ENCODE data around the gene CT45A10.
"Not testable (repeated sequence)": the region's sequence is repeated elsewhere in the genome, so short reads cannot be mapped to it uniquely, and the experiment has no call there.

The CT45A10 gene, protein sequence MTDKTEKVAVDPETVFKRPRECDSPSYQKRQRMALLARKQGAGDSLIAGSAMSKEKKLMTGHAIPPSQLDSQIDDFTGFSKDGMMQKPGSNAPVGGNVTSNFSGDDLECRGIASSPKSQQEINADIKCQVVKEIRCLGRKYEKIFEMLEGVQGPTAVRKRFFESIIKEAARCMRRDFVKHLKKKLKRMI

DNA sequence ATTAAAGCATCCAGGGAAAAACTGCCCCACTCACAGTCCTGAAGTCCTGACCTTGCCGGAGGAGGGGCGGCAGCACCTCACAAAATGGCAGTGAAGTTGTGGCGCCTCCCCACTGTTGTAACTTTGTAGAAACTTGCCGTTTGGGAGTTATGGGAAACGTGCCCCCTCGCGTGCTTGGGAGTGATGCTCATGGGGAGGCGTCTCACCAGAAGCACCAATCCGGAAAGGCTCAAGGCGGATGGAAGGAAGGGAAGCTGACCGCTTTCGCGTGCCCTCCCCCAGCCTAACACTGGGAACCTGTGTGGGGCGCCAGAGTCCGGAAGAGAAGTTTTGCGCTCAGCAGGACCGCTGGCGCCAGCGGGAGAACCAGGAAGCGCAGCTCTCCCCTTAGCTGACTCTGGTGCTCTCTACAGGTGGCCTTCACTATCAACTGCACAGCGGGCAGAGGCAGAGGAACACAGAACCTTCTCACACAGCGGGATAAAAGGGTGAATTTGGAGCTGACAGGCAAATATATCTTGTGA is at the start of gene CT45A10, which contains the start of gene SAGE1:
TSS of gene CT45A10 (minus strand) at position 151 of the 524 bp plus-strand sequence. CDS start 8,100 bp downstream, outside the sequence.
TSS of gene SAGE1 (plus strand) at position 423 of the 524 bp plus-strand sequence. CDS start 2,527 bp downstream, outside the sequence.
- TF ChIP-seq, protein P1, sequence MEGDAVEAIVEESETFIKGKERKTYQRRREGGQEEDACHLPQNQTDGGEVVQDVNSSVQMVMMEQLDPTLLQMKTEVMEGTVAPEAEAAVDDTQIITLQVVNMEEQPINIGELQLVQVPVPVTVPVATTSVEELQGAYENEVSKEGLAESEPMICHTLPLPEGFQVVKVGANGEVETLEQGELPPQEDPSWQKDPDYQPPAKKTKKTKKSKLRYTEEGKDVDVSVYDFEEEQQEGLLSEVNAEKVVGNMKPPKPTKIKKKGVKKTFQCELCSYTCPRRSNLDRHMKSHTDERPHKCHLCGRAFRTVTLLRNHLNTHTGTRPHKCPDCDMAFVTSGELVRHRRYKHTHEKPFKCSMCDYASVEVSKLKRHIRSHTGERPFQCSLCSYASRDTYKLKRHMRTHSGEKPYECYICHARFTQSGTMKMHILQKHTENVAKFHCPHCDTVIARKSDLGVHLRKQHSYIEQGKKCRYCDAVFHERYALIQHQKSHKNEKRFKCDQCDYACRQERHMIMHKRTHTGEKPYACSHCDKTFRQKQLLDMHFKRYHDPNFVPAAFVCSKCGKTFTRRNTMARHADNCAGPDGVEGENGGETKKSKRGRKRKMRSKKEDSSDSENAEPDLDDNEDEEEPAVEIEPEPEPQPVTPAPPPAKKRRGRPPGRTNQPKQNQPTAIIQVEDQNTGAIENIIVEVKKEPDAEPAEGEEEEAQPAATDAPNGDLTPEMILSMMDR (conservative IDR thresholded peaks at IDR 0.05; ENCODE audit: low read depth): no peak
- CTCF ChIA-PET: no interaction called here
- no peak within 1 kb of the TSS for H3K27ac ChIP-seq
- DNase-seq (ENCODE audit: low spot score): no peak
- POLR2A ChIA-PET (ENCODE audit: low non-redundant PET): no interaction called here

DNA sequence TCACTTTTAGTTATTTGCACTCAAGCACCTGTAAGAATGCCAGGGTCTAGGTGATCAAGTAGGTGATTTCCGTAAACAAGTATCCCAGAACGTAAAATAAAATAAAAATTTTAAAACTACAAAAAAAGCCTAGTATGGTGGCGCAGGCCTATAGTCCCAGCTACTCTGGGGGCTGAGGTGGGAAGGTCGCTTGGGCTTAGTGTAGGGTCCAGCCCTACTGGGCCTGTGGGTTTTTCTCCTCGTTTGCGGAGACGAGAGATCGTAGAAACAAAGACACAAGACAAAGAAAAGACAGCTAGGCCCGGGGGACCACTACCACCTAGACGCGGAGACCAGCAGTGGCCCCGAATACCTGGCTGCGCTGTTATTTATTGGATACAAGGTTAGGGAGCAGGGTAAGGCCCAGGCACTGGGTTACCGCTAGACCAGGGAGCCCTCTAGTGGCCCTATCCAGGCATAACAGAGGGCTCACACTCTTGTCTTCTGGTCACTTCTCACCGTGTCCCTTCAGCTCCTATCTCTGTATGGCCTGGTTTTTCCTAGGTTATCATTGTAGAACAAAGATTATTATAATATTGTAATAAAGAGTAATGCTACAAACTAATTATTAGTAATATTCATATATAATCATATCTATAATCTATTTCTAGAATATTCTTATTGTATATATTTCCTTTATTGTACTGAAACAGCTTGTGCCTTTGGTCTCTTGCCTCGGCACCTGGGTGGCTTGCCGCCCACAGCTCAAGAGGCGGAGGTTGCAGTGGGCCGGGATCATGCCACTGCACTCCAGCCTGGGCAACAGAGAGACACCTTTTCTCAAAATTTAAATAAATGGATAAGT is 38.6 kb upstream of the CT45A10 start:
- ChIA-PET POLR2A (ENCODE audit: low non-redundant PET) (no interaction called here), CTCF (interaction anchor here (0.5 to 0.8 kb wide), 5 partner anchors 9 to 1909 kb away, joined by 3 to 8 read pairs (median 3); no protein-coding TSS in a partner anchor)
- TF ChIP-seq, protein P1 (conservative IDR thresholded peaks at IDR 0.05; ENCODE audit: low read depth): peak; percentile 62
- no peak overlapping the region for H3K27ac ChIP-seq
- DNase-seq (ENCODE audit: low spot score): peak; percentile 13

DNA sequence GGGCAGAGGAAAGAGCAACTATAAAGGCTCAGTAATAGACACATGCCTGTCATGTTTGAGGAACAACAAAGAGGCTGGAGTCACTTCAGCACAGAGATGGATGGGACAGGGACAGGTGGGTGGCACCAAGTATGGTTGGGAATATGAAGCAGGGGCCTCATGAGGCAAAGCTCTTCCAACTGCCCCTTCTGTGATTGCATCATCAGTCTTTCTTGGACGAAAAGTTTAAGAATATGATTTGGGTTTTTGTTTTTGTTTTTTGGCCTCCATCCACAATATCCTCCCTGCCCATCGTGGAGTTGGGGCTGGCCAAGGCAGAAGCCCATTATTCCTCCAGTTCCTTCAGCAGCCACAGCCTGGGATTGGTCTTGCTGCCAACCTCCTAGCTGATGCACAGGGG is 34.7 kb upstream of the CT45A10 start:
- ChIA-PET POLR2A (ENCODE audit: low non-redundant PET) (no interaction called here), CTCF (no interaction called here)
- DNase-seq (ENCODE audit: low spot score): no peak
- TF ChIP-seq, protein P1 (conservative IDR thresholded peaks at IDR 0.05; ENCODE audit: low read depth): no peak
- H3K27ac ChIP-seq: no peak overlapping the region

DNA sequence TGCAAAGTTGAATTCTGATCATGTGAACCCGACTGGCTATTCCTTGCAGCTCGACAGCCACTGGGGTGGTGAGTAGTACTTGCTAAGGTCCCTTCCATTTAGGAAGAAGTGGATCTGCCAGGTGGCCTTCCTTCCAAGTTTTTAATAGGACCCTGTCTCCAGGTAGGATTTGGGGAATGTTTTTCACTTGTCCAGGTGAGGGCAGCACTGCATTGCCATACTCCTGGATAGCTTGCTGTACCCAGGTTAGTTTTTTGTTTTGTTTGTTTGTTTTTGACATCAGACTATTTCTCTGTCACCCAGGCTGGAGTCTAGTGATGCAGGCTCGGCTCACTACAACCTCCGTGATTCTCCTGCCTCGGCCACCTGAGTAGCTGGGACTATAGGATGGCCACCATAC is 30.1 kb upstream of the CT45A10 start:
- TF ChIP-seq, protein P1 (conservative IDR thresholded peaks at IDR 0.05; ENCODE audit: low read depth): no peak
- CTCF ChIA-PET: interaction anchor here (0.6 to 0.9 kb wide), 3 partner anchors 9 to 77 kb away, joined by 3 to 6 read pairs (median 5); no protein-coding TSS in a partner anchor
- no peak overlapping the region for H3K27ac ChIP-seq
- POLR2A ChIA-PET (ENCODE audit: low non-redundant PET): no interaction called here
- peak; percentile 1 for DNase-seq (ENCODE audit: low spot score)

DNA sequence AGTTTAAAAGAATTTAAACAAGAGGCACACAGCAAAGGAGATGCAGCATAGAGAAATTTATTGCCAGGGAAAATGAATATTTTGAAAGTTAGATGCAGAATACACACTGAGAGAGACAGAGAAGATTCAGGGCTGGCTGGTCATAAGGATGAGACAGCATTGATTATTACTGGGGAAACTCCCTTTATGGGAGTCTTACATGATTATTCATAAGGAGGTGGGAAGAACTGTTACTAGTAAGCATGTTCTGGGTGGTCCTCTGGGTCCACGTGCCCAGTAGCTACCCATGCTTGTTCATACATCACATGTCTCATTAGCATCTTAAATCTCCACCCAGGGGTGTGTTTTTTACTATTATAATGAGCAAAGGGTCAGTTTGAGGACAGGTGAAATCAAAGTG is 27.3 kb upstream of the CT45A10 start:
- CTCF ChIA-PET; POLR2A ChIA-PET (ENCODE audit: low non-redundant PET); H3K27ac ChIP-seq; DNase-seq (ENCODE audit: low spot score): not testable (repeated sequence)

DNA sequence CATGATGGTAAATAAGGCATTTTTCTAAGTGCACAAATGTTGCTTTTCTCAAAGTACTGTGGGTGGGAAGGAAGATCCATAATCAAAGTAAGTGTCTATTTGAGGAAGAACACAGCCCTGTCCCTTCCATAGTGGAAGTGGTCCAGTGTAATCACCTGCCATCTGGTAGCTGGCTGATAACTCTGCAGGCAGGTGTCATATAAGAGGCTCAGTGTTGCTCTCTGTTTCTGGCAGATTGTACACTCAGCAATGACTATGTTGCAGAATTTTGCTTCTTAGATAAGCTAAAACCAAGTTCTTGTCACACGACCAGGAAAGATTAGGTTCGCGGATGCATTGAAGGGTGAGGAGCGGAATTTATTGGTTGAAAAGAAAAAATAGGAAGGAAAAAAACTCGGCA is 21.2 kb upstream of the CT45A10 start:
- H3K27ac ChIP-seq: no peak overlapping the region
- ChIA-PET POLR2A (ENCODE audit: low non-redundant PET) (no interaction called here), CTCF (interaction anchor here (0.6 kb wide), 1 partner anchor 17 kb away, joined by 3 read pairs; no protein-coding TSS in a partner anchor)
- DNase-seq (ENCODE audit: low spot score): no peak
- TF ChIP-seq, protein P1 (conservative IDR thresholded peaks at IDR 0.05; ENCODE audit: low read depth): no peak

Measured in RWPE1 (cell line).